ENCODE results near the gene APP. TPM values are rescaled to one million over a fixed set of nuclear protein-coding genes. Genes with fewer than 3 reads are reported as not detected.

Gene APP
- total and polyA plus RNA-seq, 2 of the 13 experiments (the other 11 are each of a cell fraction or from before 2014, with no cell fraction given) = 70.6 to 262 TPM

DNA sequence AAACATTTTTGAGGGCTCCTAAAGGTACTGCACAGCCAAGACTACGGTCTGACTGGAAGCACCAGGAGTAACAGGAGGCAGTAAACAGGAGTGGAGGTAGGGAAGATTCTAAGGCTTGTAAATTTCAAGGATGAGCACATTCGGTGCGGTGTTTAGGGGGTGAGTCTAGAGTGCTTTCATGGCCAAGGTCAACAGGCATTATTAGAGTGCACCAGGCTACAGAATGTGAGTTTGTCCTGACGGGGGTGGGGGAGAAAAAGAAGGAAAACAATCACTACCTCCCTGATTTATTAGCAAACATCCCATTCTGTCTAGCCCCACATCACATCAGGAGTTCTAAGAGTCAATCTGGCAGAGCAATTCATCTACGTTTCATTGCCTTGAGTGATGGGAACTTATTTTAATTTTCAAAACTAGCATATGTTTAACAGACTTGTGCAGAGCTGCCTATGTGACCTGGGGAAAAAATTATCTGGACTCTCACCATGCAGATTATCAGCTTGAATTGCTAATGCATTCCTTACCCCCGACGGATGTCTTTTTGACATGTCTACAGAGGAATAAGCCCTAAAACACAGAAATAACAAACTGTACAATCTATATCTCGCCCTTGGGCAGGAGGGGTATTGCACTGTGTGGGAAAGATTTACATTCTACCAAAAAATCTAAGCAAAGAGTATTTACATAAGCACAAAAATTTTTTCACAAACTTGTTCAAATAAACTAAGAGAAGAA lies 45.0 kb downstream of the APP start:
- Histone ChIP-seq H3K36me3 (replicated peaks in 1 of 2; ENCODE audit: control insufficient read depth in 1 of 2, insufficient read depth in 2 of 2, low read length in 2 of 2) (no peaks in the 10 kb centered on the region; a peak in 1 of 5 replicates), H3K27me3 (ENCODE audit: control insufficient read depth in 1 of 2, insufficient read depth in 2 of 2, low read length in 2 of 2) (no peaks in the 10 kb centered on the region), H3K4me1 (ENCODE audit: insufficient read depth, low read length) (peaks cover 38% of the 10 kb centered on the region), H3K9ac (ENCODE audit: insufficient read depth, low read depth, low read length) (no peak overlapping the region), H4K20me1 (ENCODE audit: insufficient read depth, low read length) (peaks cover 5% of the 10 kb centered on the region), H3K4me2 (ENCODE audit: low read depth, low read length) (no peak overlapping the region), H2AFZ (ENCODE audit: low read length) (no peak overlapping the region), H3K9me3 (ENCODE audit: low read length) (no peaks in the 10 kb centered on the region), H3K4me3 (replicated peaks in 1 of 3; ENCODE audit: insufficient read depth in 1 of 3, low read depth in 2 of 3, low read length in 3 of 3) (no peak overlapping the region), H3K27ac (ENCODE audit: extremely low read length, insufficient read depth, low read length) (no peak overlapping the region), H3K79me2 (ENCODE audit: insufficient read depth, low read length) (peaks cover 35% of the 10 kb centered on the region)
- FAIRE-seq (no peak), ATAC-seq (no peak; the same call in 2 of the 3 replicates), DNase-seq (ENCODE audit: low spot score) (no peak)
- ChIA-PET POLR2A (no interaction called here), CTCF (ENCODE audit: low intra/inter-chr PET ratio, low total read pairs) (no interaction called here)
- in situ Hi-C loops (cut with HindIII; ENCODE audit: extremely low pct_ligation_motif_present, low pct_unique_long_range_greater_than_20kb) (no loop called here), intact Hi-C loops (cut with micrococcal nuclease; ENCODE audit: unreplicated experiment) (no loop called here)
- WGBS (ENCODE audit: low lambda C conversion rate) = 43% methylated on average over 8 of the region's 8 CpGs
- TF ChIP-seq PLRG1 (conservative IDR thresholded peaks at IDR 0.05) (no peak), MBD4 (IDR thresholded peaks at IDR 0.05; ENCODE audit: borderline replicate concordance, low read length) (no peak), MLLT10 (CRISPR knock-in tag; IDR thresholded peaks at IDR 0.05) (no peak), PAX8 (CRISPR knock-in tag; IDR thresholded peaks at IDR 0.05; ENCODE audit: borderline replicate concordance) (no peak), ZNF839 (CRISPR knock-in tag; IDR thresholded peaks at IDR 0.05; ENCODE audit: borderline replicate concordance) (no peak), ZKSCAN1 (IDR thresholded peaks at IDR 0.05; ENCODE audit: low read length) (no peak), SRY (CRISPR knock-in tag; IDR thresholded peaks at IDR 0.05) (no peak), SRSF9 (IDR thresholded peaks at IDR 0.05; ENCODE audit: borderline replicate concordance, insufficient read depth, low read depth, low read length, poor library complexity, severe bottlenecking) (no peak), ASH2L (IDR thresholded peaks at IDR 0.05; ENCODE audit: insufficient read length, low read depth, low read length) (no peak), ZNF7 (CRISPR knock-in tag; IDR thresholded peaks at IDR 0.05) (no peak), ZBTB3 (CRISPR knock-in tag; IDR thresholded peaks at IDR 0.05; ENCODE audit: borderline replicate concordance, low read depth) (no peak), ONECUT2 (CRISPR knock-in tag; IDR thresholded peaks at IDR 0.05) (no peak)
- TF ChIP-seq, protein P1, sequence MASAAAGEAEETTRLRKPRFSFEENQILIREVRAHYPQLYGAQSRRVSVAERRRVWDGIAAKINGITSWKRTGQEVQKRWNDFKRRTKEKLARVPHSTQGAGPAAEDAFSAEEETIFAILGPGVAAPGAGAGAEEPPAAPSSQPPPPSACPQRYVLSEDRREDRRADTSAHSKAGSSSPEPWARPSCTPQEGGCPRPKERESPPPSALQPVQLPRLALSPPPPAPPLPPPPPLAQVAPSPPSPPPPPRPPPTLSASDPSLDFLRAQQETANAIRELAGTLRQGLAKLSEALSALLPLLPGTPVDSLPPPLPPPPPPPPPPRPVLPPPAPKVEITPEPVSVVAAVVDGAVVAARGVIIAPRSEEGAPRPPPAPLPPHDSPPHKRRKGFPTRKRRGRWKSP (CRISPR knock-in tag; IDR thresholded peaks at IDR 0.05) = no peak
- TF ChIP-seq, protein P2, sequence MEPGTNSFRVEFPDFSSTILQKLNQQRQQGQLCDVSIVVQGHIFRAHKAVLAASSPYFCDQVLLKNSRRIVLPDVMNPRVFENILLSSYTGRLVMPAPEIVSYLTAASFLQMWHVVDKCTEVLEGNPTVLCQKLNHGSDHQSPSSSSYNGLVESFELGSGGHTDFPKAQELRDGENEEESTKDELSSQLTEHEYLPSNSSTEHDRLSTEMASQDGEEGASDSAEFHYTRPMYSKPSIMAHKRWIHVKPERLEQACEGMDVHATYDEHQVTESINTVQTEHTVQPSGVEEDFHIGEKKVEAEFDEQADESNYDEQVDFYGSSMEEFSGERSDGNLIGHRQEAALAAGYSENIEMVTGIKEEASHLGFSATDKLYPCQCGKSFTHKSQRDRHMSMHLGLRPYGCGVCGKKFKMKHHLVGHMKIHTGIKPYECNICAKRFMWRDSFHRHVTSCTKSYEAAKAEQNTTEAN (CRISPR knock-in tag; conservative IDR thresholded peaks at IDR 0.05) = no peak
- TF ChIP-seq, protein P3, sequence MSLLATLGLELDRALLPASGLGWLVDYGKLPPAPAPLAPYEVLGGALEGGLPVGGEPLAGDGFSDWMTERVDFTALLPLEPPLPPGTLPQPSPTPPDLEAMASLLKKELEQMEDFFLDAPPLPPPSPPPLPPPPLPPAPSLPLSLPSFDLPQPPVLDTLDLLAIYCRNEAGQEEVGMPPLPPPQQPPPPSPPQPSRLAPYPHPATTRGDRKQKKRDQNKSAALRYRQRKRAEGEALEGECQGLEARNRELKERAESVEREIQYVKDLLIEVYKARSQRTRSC (CRISPR knock-in tag; IDR thresholded peaks at IDR 0.05; ENCODE audit: low read depth) = no peak
- TF ChIP-seq, protein P4, sequence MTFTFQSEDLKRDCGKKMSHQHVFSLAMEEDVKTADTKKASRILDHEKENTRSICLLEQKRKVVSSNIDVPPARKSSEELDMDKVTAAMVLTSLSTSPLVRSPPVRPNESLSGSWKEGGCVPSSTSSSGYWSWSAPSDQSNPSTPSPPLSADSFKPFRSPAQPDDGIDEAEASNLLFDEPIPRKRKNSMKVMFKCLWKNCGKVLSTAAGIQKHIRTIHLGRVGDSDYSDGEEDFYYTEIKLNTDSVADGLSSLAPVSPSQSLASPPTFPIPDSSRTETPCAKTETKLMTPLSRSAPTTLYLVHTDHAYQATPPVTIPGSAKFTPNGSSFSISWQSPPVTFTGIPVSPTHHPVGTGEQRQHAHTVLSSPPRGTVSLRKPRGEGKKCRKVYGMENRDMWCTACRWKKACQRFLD (CRISPR knock-in tag; IDR thresholded peaks at IDR 0.05; ENCODE audit: borderline replicate concordance) = no peak
- BruUV-seq (replicated peaks) = no TSS peak

All from HepG2 (cell line).